Activated T-cell treated with anti-CD3 and anti-CD28 coated beads for 24 hours (primary cell): ENCODE data around the gene COTL1.
"Not testable (repeated sequence)": the region's sequence is repeated elsewhere in the genome, so short reads cannot be mapped to it uniquely, and the experiment has no call there.

Experiments used
- DNase-seq: peaks from one replicate; pipeline ENCODE4 v3.0.0-alpha.2; 2020; ENCODE audit warnings: low read depth

Gene COTL1

GRCh38 chr16:84569382-84569987, 48.4 kb downstream of the COTL1 start:
- no peak for DNase-seq

- DNase-seq: no peak
These were observed 49.8 kb downstream of the COTL1 start for GRCh38 chr16:84568066-84568465.

- no peak for DNase-seq
These were observed 50.5 kb downstream of the COTL1 start for GRCh38 chr16:84567286-84567962.

- DNase-seq: no peak
These were observed 51.2 kb downstream of the COTL1 start for GRCh38 chr16:84566545-84567257.

DNA sequence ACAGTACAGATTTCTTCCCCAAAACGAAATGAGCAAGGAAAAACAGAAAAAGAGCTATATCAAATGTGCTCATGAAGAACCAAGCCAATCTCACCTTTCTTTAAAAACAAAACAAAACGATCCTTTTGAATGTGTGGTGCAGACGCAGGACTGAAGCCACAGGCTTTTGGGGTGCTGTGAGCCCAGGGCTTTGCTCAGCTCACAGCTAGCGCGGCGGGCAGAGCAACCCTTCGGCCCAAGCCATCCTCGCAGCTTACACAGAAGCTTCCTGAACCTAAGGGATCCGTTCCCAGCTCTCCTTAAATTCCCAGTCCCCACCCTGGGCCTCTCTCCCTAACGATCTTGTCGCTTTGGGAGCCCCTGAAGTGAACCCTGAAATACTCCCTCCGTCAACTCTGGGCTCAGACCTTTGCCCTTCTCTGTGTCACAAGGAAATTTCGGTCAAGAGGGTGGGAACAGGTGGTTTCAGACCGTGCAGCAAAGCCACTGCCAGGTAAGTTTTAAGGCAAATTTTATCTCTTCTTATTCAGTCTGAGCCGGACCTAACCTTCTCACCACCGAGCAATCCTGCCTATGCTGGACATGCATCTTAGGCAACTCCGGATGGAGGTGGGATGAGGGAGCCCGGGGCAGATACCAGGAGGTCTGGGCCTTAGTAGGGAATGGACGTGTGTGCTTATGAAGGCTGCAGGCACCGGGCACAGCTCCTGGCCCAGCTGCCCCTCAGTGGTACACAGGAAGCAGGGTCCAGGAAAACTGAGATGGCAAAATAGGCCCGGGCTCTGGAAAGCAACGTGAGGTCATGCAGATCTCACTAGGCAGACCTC, 52.0 kb downstream of the COTL1 start:
- DNase-seq: no peak

DNA sequence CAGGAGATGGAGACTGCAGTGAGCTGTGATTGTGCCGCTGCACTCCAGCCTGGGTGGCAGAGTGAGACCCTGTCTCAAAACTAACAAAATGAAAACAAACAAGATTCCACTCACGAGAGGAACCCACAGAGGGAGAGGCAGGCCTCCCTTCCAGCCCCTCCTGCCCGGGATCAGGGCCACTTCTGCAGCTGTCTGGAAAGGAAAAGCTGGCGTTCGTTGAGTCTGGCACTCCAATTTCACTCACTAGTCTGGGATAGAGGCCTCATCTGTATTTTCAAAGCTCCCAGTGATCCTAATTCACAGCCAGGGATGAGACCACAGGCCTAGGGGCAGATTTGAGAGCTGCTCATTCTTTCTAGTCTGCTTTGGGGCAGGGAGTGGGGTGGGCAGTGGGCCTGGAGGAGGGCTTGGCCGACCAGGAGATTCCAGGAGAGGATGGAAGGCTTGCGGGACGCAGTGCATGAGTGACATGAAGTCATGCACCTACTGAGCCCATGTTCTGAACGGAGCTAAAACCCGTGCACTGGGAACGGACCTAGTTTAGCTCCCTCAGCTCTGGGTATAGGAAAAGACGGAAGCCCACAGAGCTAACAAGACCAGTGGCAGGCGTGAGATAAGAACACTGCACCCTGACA, 54.0 kb downstream of the COTL1 start:
- no peak for DNase-seq

- no peak for DNase-seq
These were observed 54.7 kb downstream of the COTL1 start for GRCh38 chr16:84563064-84563715.

GRCh38 chr16:84562174-84562815, 55.6 kb downstream of the COTL1 start:
- no peak for DNase-seq

- no peak for DNase-seq
These were observed 56.6 kb downstream of the COTL1 start for GRCh38 chr16:84561291-84561690.

DNA sequence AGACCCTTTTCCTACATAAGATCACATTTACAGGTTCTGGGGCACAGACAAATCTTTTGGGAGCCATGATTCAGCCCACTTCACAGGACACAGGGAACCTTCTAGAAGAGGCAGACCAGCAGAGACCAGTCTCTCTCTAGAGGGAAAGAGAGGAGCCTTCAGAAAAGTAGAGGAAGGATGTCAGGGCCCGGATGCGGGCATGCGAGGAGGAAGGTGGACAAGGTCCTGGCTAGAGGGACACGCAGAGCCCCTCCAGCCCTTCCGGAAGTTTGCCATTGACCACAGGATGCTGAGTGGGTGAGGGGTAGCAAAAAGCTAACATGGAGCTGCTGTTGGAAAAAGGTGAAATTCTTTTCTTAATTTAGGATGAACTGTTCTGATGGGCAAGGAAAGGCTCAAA, 57.6 kb downstream of the COTL1 start:
- DNase-seq: no peak

GRCh38 chr16:84559311-84559932, 58.5 kb downstream of the COTL1 start:
- DNase-seq: no peak

DNA sequence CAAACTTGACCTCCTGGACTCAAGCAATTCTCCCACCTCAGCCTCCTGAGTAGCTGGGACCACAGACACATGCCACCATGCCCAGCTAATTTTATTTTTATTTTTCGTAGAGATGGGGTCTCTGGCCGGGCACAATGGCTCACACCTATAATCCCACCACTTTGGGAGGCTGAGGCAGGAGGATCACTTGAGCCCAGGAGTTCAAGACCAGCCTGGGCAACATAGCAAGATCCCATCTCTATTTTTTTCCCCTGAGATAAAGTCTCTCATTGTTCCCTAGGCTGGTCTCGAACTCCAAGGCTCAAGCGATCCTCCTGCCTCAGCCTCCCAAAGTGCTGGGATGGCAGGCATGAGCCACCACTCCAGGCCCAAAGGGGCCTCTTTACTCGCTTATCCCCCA, 59.0 kb downstream of the COTL1 start:
- DNase-seq: not testable (repeated sequence)

DNA sequence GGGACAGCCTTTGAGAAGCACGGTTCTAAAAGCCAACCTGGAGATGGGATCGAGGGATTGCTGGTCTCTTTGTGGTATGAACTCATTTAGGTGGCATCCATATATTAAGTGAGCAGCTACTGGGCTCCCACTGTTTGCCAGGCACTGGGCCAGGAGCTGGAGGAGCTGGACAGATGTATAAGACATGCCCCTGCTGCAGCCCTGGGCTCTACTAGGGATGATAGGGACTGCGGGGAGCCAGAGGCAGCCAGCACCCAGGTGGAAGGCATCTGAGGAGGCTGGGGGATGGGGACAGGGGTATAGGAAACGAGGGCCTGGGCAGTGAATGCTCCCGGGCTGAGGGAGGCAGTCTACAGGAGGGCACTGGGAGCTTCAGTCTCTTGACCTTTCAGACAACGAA, 60.4 kb downstream of the COTL1 start:
- no peak for DNase-seq

DNA sequence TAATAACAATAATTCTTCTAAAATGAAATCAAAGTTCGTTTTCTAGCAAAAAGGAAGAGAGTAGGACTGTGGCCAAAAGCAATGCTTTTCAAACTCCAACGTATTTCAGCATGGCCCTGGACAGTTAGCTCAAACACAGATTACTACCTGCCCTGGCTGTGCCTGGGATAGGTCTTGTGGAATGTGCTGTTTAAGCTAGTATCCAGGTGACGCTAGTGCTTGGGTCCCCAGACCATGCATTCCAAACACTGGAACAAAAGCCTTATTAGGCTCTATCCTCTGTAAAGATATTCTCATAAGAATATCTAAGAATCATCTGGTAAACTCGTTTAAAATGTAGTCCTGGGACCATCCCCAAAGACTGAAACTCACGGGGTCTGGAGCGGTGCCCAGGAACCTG, 60.8 kb downstream of the COTL1 start:
- no peak for DNase-seq

- no peak for DNase-seq
These were observed 62.3 kb downstream of the COTL1 start for GRCh38 chr16:84555418-84556196.

- no peak for DNase-seq
These were observed 63.1 kb downstream of the COTL1 start for GRCh38 chr16:84554627-84555328.

DNA sequence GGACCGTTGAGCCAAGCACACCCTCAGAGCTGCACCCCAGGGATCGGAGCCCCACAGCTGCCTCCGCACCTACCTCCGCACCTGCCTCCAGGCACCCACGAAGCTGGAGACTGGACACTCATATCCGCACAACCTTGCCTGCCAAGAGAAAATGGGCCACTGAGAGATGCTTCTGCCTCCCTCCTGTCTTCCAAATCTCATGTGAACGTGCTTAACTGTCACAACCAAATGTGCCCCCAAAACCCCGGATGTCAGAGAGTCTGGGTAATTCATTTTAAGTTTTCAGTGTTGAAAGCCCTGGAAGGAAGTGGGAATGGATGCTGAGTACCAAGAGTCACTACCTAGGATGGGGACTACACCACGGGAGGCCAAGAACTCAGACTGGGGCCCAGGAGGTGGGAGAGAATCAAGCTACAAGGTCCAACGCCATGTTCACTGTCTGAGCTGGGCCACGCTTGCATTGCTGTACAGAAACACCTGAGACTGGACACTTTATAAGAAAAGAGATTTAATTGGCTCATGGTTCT, 63.9 kb downstream of the COTL1 start:
- peak; percentile 28 for DNase-seq

DNA sequence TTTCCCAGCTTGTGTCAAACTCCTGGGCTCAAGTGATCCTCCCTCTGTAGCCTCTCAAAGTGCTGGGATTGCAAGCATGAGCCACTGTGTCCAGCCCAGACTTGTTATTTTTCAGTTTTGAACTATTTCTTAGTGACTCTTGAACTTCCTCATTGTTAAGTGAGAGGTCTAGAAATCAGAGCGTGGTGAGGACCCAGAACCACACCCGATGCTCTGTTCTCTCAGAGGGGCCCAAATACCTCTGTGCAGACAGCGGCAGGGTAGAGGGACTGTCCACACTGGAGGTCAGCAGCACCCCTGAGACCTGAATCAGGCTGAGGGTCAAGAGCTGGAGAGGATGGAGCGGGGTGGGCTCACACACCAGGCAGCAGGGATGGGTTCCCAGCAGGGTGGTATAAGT, 65.7 kb downstream of the COTL1 start:
- no peak for DNase-seq

DNA sequence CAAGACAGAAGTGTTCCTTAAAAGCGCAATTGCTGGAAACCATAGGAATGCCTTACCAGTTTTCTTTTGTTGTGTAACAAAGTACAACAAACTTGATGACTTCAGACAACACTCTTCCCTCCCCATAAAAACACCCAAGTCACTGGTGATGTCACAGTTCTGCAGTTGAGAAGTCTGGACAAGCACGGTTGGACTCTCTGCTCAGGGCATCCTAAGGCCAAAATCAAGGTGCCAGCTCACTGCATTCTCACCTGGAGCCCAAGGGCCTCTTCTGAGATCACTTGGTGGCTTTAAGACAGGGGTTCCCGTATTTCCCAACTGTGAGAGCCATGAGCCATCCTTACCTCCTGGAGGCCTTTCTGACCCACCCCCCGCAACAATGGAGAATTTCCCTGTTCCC, 67.8 kb downstream of the COTL1 start:
- no peak for DNase-seq
